DMS114 treated with DMSO at 0.1 percent for 48 hours (cell line): ENCODE results near the gene ERH.

Experiments
- DNase-seq: peaks from one replicate; lab custom pipeline; 2025; ENCODE audit not compliant: unreplicated experiment; lab: John Stamatoyannopoulos, UW

Gene ERH

DNA sequence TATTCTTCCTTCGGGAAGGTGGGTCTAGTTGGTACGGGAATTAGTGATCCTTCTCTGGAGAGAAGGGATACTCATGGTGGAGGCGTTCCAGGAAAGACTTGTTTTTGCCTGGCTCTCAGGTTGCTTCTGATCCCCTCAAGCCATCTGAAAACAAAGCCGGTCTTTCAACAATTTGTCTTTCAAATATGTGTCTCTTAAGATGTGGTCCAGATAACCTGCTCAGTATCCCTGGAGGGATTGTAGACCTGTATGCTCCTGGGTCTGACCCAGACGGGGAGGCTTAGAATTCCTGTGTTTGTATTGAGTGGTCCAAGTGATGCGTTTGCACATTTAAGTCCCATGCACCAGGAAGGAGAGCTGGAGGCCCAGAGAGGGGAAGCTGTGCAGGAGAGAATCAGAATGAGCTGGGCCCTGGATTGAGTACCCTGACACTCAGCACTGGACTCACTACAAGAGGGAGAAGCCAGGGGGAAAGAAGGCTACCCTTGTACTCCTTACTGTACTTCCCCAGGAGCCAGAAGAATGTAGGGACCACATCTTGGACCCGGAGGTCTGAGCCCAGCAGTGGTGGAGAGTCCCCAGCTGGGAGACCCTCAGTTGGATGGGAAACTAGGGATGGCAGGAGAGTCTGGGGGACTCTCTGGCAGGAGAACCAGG is 40.4 kb downstream of the ERH start:
- no peak for DNase-seq

DNA sequence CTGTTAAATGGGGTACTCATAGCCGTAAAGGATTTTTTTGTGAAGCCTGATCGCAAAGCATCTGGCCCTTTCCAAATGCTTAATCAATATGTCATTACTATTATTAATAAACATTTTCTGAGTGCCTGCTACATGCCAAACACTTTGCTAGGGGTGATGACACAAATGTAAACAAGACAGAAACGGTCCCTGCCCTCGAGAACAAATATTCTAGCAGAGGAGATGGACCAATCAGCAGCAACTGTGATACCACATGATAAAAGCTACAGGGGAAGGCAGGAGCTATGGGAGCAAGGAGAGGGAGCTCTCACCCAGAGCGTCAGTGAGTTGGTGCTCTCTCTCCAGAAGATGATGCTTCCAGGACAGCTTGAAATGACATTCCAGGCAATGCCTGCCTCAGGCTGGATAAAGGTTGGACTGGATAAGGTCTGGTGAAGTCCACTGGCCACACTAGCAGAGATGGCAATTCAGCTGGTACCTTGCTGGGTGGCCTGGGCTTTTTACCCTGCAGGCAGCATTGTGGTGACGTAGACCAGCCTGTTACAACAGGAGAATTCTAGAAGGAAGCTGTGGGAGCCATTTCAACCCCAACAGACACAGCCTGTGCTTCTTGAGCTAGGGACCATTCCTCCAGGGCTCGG is 41.1 kb downstream of the ERH start:
- DNase-seq: no peak

DNA sequence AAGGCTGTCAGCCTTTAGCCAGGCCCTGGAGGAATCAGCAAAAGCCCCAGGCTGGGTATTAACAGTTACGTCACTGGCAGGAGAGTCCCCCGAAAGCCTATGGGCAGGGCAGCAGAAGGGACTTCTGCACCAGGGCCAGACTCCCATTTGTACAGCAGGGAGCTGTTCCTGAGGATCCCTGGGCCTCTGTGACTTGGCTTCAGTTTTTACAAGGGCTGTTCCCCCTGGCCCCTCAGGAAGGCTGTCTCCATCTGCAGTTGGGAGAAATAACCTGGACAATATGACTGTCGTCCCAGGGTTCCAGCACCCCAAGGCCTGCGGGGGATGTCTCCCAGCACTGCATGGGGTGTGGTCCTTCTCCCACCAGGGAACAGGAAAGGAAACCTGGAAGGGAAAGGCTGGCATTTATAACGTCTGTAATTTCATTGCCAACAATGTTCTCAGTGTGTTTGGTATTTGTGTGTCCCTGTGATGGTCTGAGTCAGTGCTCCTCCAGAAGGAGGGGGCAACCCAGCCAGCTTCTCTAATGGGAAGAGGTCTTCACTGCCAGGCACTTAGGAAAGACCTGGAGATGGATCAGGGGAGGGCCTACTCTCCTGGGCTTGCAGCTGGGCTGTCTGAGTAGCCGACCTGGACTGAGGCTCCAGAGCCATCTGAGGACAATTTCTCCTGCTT is 42.4 kb downstream of the ERH start:
- DNase-seq: no peak

DNA sequence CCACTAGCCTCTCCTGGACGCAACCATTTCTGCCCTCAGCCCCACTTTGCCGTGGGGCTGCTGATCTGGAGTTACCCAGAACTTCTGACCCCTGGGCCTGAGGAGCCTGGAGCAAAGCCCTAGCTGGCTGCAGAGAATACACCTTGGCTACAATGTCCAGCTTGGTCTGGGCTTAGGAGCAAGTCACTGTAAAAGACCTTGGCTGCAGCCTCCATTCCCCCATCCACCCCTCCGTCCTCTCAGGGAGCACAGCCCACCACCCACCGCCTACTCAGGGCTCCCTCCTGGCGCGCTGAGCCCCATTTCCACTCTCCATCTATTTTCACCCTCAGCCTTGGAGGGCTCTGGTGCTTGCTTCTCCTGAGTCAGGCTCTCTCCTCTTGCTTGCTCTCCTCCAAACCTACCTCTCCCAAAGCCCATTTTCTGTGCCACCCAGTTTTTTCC is 42.9 kb downstream of the ERH start:
- no peak for DNase-seq

DNA sequence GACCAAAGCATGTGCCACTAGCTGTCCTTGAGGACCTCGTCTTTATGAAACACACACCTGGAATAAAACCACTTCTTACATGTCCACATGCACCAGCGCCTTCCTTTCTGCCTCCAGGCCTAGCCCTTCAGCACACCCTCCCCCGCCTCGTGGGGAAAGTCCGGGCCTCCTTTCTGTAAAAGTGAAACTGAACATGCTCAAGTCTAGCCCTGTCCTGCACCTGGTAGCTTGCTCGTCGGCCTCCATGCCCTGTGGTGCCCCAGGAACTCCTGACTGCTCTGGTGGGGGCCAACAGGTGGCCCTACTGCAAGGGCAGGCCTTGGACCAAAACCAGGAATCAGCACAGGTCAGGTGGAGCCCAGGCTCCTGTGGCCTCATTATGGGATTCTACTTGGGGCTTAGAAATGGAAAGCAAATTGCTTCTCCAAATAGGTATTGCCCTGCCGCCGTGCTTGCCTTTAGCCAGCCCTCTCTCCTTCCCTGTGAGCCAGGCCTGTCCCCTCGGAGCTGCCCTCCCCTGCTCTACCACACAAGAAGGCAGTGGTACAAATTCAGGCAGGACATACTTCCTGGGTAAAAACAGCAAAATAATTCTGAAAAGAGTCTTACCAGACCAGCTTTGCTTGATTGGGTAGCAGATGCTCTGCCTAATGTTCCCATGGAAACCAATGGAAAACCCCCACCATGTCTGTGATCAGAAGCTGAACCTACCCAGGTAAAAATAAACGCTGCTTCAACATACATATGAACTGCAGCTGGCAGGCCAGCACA is 43.5 kb downstream of the ERH start:
- no peak for DNase-seq

DNA sequence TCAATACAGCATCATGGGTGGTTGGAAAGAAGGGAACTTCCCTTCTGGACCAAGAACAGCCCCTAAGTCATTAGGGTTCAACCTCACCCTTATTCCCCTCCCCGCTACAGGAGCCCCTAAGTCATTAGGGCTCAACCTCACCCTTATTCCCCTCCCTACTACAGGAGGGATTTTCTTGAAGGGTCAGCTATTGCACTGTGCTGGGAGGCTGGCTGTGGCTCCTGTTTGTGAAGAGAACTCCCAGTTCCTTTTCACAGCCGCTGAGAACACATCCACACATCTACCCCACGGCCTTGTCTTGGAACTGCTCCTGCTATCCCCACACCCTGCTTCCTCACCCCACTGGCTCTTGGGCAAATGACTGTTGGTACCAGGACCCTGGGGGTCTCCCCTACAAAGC is 44.9 kb downstream of the ERH start:
- DNase-seq: no peak

DNA sequence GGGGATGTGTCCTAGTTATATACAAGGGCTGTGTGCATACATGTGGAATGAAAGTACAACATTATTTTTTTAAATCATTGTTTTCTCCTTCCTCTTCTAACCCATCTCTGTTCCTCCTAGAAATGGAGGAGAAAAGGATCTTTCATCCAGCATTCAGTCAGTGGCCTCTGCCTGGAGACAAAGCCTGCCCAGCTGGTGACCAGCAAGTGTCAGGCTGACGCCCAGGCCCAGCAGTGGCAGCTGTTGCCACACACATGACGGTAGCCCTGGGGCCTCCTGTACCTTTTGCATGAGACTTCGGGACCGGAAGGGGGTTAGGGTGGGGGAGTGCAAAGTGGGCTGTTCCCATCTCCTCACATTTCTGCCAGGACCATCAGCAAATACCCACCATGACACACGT is 46.2 kb downstream of the ERH start:
- DNase-seq: no peak

DNA sequence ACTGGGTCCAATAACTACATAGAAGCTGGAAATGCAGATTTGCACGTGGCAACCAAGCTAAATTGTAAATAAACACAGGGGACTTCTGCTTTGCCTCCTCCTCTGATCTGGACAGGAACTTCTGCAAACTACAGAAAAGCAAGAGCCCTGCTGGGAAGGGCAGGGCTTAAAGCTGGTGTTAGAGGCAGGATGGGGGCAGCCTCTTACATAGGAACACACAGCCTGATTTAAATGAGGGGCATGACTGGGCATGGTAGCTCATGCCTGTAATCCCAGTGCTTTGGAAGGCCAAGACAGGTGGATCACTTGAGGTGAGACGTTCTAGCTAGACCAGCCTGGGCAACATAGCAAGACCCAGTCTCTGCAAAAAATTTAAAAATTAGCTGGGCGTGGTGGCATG is 46.7 kb downstream of the ERH start:
- DNase-seq: no peak

DNA sequence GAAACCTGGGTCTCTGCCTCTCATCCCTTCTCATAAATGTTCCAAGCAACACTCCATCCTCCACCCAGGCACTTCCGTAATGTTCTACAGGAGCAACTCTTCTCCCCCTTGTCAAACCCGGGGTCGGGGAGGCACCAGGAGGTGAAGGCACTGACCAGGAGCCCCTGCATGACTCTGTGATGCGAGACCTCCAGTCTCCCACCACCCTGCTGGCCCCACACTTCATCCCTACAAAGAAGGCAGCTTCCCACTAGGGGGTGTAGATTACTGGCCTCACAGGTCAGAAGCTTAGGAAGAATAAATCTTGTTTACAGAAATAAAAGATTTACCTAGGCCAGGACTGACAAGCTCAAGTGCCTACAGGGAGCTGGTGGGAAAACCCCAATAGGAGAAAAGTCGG is 47.2 kb downstream of the ERH start:
- DNase-seq: no peak

DNA sequence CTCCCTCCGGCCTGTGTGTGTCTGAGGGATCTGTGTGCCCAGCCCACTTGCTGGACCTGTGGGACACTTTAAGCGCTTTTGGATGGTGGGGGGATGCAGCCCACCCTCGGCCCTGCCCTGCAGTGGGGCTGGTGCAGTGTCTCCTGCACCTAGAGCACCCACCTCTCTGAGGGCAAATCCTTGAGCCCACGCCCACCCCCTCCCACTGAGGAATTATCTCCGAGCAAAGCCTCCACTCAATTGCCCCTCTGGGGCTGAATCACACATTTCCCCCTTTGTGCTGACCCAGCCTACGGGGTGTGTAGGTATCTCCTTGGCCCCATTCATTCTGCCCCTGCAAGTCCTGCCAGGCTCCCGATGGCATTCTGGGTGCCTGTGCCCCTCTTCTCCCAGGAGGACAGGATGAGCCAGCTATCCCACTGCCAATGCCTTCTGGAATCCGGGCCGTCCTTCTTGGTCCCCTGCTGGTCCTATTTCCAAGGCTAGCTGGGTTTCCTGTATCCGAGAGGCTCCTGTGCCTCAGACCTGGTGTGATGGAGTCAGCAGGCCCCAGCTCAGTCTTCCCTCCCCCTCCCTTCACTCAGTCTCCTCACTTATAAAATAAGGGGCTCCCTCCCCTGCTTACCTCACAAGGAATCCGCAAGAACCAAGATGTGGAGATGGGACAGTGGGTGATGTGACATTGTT is 48.9 kb downstream of the ERH start:
- DNase-seq: no peak

DNA sequence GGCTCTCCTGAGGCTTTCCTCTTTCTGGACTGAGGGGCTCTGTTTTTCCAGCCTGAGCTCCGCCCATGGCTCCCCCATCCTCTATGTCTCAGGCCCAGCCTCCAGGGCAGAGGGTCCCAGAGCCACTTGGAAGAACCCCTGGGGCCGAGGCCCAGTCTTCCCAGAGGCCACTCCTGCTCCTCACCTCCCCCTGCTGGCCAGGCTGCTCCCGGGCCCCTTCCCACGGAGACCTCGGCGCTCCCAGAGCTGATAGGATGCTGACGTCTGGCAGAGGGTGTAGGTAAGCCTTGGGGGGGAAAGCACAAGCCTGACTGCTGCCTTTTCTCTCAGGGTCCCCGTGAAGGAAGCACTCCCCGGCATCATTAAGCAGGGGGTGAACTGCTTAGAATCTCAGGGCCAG is 51.4 kb downstream of the ERH start:
- no peak for DNase-seq

DNA sequence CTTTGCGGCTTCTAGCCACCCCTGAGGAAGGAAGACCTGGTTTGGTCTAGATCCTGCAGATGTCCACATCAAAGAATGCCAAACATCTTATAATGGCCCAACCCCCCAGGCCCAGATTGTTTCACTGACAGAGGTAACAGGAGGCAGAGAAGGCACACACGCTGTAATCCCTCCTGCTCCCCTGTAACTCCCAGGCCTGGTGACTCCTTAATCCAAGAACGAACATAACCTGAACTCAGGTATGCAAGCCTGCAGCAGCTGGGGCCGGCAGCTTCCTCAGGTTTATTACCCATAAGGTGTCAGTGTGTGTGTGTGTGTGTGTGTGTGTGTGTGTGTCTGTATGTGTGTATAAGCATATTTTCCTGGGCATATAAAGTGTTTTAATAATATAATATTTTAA is 52.7 kb downstream of the ERH start:
- no peak for DNase-seq

DNA sequence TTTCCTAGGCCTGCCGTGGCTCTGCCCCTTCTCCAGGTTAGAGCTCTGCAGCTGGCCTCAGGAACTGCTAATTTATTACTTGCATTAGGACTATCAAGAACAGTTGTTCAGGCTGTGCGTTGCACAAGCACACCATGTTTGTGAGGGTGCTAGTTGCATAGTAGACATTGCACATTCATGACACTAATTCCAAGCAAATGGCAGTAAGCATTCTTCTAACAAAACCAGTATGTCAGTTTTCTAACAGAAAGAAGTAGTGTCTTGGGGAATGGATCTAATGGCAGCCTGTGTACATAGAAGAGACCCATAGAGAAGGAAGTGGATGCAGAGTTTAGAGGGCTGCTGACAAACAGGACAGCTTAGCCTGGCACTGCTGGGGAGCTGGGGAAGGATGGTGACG is 53.9 kb downstream of the ERH start:
- no peak for DNase-seq

DNA sequence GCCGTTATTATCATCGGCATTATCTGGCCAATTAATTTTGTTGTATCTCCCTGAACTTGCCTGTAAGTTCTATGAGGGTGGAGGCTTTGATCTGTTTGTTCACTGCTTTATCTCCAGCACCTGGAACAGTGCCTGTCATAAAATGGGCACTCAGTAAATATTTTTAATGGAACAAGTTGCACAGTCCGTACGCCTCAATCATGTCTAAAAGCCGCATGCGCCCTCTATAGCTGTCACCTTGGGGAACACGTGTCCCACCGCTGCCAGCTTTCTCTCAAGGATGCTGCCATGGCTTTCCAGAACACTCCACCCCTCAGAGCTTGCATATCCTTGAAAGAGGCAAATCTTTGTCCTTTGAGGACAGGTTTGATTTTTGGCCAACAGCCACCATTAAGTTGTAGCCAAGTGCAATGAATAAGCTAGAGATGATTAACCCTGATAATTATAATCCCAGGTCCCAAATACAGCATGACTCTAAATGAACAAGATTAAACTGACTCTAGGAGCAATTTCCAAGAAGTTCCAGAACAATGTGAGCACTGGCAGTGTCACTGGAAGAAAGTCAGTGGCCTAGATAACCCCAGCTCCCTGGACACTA is 55.1 kb downstream of the ERH start:
- DNase-seq: no peak

DNA sequence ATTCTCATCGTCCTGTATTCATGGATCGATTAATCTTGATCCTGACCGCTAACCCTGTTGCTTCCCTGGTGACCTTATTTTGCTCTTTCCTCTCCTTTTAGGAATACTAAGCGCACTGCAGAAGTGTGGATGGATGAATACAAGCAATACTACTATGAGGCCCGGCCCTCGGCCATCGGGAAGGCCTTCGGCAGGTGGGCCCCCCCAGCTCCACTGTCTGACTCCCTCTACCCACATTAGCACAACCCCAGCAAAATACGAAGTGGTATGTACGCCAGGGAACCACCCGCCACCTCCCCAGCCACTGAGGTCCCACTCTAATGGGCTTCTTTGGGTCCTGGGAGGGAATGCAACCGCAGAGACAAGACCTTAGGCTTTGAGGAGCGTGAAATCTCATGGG is 58.7 kb downstream of the ERH start:
- no peak for DNase-seq

DNA sequence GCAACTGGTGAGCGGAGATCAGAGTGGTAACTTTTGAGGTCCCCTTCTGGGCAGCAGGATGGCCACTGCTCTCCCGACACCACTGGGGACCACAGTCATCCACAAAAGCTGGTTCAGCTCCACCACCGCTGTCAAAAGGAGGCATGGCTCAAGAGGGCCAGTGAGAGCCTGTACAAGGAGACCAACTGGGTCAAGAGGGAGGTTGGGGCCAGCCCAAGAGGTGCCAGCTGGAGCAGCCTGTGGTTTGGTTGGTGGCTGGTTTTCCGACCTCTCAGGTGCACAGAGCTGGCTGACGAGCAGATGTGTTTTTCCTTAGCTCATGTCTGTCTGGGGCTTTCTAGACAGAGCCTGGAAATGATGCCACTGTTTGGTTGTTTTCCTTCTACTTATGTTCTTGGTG is 60.1 kb downstream of the ERH start:
- no peak for DNase-seq

DNA sequence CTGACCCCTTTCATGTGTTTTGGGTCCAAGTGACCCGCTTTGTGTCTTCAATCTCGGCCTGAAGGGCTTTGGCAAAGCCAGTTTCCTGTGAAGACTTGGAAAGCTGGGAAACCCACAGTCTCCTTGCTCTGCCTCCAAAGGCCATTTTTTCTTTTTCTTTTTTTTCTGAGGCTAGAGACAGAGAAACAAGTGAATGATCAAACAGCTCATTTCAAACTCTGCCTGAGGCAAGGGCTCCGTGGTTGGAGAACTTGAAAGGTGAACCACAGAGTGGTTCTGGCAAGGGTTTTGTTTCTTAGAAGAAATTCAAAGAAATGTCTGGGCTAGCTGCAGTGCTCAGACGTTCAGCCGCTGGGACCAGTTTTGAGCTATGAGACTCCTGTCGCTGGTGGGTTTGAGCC is 62.7 kb downstream of the ERH start:
- DNase-seq: no peak

DNA sequence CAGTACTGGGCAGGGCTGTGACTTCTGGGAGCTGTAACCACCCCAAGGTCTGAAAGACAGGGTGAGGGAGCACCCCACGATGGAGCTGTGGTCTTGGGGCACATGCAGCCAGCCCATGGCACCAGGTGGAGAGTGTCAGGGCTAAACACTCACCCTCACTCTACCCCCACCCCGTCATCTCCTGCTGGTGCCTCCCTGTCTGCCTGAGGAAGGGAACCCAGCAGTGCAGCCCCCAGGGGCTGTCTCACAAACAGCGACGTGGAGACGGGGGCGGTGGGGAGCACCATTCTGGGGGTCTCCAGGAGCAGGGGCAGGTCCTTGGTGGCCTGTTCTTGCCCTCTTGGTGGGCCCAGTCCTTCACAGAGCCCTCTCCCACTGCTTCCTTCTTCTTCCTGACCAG is 63.5 kb downstream of the ERH start:
- no peak for DNase-seq

DNA sequence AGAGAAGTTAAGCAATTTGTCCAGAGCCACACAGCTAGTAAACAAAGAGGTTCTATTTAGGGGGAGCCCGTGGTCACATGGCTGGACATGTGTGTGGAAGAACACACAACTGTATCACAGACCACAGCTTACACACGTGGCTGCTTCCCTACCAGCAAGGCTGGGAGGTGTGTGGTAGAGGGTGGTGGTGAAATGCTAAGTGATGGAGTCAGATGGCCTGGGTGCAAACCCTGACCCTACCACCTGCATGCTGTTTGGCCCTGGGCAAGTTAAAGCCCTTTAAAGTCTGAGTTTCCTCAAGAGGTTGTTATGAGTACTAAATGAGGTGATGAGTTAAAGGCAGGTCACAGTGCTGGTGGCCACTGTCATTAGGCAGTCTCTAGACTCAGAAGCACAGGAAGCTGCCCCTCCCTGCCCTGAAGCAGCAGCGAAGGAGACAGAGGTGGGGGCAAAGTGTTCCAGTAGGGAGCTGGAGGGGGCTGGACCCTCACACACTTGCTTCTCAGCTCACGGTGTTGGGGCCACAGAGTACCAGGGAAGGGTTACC is 64.2 kb downstream of the ERH start:
- no peak for DNase-seq

DNA sequence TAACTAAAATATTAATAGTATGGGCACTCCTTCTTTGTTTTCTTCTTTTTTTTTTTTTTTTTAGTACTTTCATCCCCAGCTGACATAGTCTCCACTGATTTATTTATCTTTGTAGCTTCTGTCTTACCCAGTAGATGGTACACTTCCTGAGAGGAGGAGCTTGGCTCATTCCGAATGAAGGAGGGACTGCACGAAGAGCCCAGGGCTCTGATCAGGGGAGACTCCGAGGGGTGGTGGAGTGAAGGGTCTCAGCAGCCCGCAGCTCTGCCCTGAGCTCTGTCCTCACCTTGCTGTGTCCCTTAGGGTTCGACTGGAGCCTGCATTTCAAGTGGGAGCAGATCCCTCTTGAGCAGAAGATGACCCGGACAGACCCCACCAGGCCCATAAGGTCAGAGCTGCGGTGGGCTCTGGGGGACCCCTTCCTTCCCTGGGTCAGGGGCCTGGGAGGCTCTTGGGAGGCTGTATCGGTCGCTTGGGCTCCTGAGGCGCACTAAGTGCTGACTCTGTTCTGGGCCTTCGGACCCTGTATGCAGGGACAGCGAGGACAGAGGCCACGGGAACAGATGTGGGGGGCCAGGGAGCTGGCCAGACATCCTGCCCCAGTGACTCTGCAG is 65.2 kb downstream of the ERH start:
- DNase-seq: no peak
